HG02884 (cell line): ENCODE results near the gene LRP1.
A peak's percentile ranks its signal among the peaks of the same experiment; 100 is the strongest.

Experiments
- ATAC-seq: cut with Tn5 transposase; IDR thresholded peaks from one replicate; pipeline ENCODE4 v1.9.1; 2021; ENCODE audit warnings: mild to moderate bottlenecking, moderate library complexity; ENCODE audit not compliant: unreplicated experiment

LRP1 gene

GRCh38 chr12:57170927-57171326 lies 42.6 kb downstream of the LRP1 start:
- no peak for ATAC-seq

GRCh38 chr12:57171668-57172067 lies 43.4 kb downstream of the LRP1 start:
- no peak for ATAC-seq

GRCh38 chr12:57173089-57173488 lies 44.8 kb downstream of the LRP1 start:
- ATAC-seq: no peak

- no peak for ATAC-seq
Observed at GRCh38 chr12:57173683-57174082, 45.4 kb downstream of the LRP1 start.

- ATAC-seq: no peak
Observed at GRCh38 chr12:57175428-57176138, 47.3 kb downstream of the LRP1 start.

- ATAC-seq: no peak
Observed at GRCh38 chr12:57176139-57176477, 47.8 kb downstream of the LRP1 start.

GRCh38 chr12:57176846-57177245 lies 48.6 kb downstream of the LRP1 start:
- ATAC-seq: no peak

- no peak for ATAC-seq
Observed at GRCh38 chr12:57177354-57177753, 49.1 kb downstream of the LRP1 start.

- ATAC-seq: no peak
Observed at GRCh38 chr12:57178213-57178612, 49.9 kb downstream of the LRP1 start.

- ATAC-seq: no peak
Observed at GRCh38 chr12:57179331-57180086, 51.2 kb downstream of the LRP1 start.

GRCh38 chr12:57180321-57180989 lies 52.2 kb downstream of the LRP1 start:
- ATAC-seq: no peak

- no peak for ATAC-seq
Observed at GRCh38 chr12:57181072-57181471, 52.8 kb downstream of the LRP1 start.

- ATAC-seq: no peak
Observed at GRCh38 chr12:57181561-57182155, 53.4 kb downstream of the LRP1 start.

GRCh38 chr12:57182918-57183575 lies 54.8 kb downstream of the LRP1 start:
- peak; percentile 80 for ATAC-seq

- ATAC-seq: no peak
Observed at GRCh38 chr12:57183939-57184725, 55.8 kb downstream of the LRP1 start.

GRCh38 chr12:57185403-57185802 lies 57.1 kb downstream of the LRP1 start:
- ATAC-seq: no peak

GRCh38 chr12:57185906-57186508 lies 57.7 kb downstream of the LRP1 start:
- ATAC-seq: no peak

GRCh38 chr12:57187222-57188089 lies 59.2 kb downstream of the LRP1 start:
- no peak for ATAC-seq

- no peak for ATAC-seq
Observed at GRCh38 chr12:57188090-57188425, 59.8 kb downstream of the LRP1 start.
